Measurements from ENCODE around the gene KRTAP5-11.

- TF ChIP-seq CTCF (IDR thresholded peaks at IDR 0.05) (no peak), ATOH8 (CRISPR knock-in tag; IDR thresholded peaks at IDR 0.05; ENCODE audit: low read depth) (no peak)
Observed at GRCh38 chr11:71574418-71574817, 8.3 kb downstream of the KRTAP5-11 start.

Measured in A549 (cell line).